HG03045 (cell line): Measurements from ENCODE around the gene METTL1.
"Not testable (repeated sequence)": the region's sequence is repeated elsewhere in the genome, so short reads cannot be mapped to it uniquely, and the experiment has no call there.

Experiments
- ATAC-seq: cut with Tn5 transposase; IDR thresholded peaks from one replicate; pipeline ENCODE4 v1.9.1; 2021; ENCODE audit warnings: mild to moderate bottlenecking, moderate library complexity; ENCODE audit not compliant: unreplicated experiment

Gene METTL1

DNA sequence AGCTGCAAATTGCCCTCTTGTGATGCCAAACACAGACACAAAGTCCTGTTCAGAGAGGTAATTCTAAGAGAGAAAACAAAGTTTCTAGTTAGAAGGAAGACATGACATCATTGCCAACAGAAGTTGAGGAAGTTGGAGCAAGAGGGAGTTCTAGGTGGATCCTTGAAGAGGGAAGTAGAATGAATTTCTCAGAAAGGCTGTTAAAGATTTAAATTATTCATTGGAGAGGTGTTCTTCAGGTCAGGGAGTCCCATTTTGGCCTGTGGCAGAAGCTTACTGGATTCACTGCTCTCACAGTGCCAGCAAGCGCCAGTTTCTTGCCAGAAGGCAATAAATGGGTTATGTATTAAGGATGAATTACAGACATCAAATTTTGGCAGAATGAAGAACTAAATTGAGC lies 26.0 kb upstream of the METTL1 start:
- no peak for ATAC-seq

DNA sequence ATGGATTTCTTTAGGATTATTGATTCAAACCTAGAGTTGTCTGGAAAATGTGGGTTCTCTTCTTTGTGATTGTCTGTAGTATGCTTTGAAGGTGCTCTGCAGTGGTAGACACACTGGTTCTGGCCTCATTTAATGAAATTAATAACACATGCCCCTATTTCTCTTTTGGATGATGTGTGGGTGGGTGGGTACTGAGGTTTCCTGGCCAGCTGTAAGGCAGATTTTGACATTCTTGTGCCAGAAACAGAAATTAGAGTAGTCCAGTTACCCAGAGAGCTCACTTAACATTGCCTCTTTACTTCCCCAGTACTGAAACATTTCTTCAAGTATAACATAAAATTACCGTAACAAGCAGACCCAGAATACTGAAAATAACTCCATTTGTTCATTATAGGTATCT lies 25.1 kb upstream of the METTL1 start:
- ATAC-seq = no peak

DNA sequence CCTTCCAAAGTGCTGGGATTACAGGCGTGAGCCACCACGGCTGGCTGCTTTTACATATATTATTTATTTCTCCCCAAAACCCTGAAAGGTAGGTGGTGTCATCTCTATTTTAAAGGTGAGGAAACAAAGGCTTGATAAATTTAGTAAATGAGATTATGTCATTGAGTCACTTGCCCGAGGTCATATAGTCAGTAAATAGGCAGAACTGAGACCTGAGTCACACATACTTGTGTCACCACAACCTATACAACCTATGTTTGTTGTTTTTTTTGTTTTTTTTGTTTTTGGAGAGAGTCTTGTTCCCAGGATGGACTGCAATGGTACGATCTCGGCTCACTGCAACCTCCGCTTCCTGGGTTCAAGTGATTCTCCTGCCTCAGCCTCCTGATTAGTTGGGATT lies 23.4 kb upstream of the METTL1 start:
- no peak for ATAC-seq

DNA sequence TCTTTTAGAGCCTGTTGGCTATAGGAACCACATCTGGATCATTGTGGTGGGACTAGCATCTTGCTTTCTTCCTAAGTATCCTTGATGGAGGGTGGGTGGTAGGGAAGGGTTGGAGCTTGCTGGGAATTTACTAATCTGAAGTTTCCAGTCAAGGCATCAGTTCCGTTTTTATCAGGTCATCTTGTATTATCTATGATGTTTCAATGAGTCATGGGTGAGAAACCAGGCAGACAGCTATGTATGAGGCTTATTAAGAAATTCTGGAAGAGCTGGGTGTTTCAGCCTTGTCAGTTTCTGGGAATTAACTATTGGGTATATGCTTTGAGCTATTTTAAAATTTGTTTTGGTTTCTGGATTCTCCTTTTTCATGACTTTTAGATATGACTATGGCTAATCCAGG lies 22.0 kb upstream of the METTL1 start:
- no peak for ATAC-seq

DNA sequence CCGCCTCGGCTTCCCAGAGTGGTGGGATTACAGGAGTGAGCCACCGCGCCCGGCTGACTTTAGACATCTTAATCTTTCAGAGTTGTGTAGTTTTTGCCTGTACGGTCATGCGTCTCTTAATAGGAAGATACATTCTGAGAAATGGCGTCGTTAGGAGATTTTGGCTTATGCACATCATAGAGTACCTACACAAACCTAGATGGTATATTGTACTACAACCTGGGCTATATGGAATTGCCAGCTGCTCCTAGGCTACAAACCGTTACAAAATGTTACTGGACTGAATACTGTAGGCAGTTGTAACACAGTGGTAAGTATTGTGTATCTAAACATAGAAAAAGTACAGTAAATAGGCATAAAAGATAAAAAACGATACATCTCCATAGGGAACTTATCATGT lies 12.0 kb upstream of the METTL1 start:
- ATAC-seq = no peak

DNA sequence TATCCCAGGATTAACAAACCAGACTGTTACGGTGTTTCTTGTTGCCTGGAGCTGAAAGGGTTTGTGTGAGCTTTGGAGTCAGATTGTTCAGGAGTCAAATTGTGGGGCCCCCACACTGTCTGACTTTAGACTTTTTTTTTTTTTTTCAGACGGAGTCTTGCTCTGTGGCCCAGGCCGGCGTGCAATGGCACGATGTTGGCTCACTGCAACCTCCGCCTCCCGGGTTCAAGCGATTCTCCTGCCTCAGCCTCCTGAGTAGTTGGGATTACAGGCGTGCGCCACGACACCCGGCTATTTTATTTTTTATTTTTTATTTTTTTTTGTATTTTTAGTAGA lies 11.5 kb upstream of the METTL1 start:
- ATAC-seq = no peak

DNA sequence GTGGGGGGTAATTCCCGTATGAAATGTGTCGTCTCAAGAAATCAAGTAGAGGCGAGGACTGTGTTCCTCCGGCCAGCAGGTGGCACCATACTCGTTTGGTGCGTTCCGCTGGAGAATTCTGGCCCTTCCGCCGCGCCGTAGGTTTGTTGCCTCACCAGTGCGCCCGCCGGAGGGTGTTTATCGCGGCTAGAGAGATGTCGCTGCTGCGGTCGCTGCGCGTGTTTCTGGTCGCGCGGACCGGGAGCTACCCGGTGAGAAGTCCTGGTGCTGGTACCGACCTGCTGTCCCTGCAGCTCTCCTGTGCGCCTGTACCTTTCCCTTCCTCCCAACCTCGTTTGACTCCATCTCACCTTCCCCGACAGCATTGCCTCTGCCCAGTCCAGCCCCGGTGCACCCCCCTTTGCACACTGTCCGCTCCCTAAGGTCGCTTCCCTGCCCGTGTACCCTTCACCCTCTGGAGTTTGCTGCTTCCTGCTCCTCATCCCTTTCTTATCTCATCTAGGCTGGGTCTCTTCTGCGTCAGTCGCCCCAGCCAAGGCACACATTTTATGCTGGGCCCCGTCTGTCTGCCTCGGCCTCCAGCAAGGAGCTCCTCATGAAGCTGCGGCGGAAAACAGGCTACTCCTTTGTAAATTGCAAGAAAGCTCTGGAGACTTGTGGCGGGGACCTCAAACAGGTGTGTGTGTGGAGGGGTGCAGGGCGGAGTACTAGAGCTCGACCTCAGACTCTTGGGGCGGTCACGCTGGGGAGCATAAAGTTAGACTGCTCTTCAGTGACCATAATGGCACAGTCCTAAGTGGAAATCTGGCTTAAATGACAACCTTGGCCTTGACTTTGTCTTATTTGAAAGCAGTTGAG lies 10.9 kb upstream of the METTL1 start, which contains the start of gene TSFM:
TSFM (plus strand) TSS at position 180 of the 858 bp plus-strand sequence; CDS start at position 195, 15 bp downstream.
- peak; percentile 91 for ATAC-seq

DNA sequence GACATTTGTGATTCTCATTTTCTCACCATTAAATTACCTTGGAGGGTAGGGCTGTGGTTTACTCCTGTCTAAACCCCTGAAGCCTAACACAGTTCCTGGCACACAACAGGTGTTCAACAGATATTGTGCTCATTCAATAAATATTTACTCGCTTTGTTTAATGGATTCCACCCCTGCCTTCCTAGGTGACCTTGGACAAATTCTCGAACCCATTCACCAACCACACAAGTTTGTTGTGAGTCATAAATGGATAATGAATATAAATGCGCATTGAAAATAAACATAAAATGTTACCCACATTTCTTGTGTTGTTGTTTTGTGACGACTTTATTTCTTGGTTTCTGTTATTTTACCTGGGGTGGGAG lies 10.3 kb upstream of the METTL1 start:
- ATAC-seq = no peak

DNA sequence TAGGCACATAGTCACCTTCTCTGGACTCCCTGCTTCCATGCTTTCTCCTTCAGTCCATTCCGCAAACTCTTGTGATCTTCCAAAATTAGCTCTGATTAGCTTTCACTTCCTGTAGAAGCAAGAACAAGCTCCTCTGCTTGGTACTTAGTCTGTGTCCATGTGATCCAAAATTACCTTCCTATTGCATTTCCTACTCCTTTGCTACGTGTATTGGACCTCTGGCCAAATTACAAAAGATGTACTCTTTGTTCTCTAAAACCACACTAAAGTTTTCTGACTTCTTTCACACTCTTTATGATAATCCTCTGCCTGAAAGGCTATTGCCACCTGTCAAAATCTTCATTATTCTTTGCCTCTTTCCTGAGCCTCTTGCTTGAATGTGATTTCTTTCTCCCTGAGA lies 9.9 kb upstream of the METTL1 start:
- ATAC-seq = no peak

DNA sequence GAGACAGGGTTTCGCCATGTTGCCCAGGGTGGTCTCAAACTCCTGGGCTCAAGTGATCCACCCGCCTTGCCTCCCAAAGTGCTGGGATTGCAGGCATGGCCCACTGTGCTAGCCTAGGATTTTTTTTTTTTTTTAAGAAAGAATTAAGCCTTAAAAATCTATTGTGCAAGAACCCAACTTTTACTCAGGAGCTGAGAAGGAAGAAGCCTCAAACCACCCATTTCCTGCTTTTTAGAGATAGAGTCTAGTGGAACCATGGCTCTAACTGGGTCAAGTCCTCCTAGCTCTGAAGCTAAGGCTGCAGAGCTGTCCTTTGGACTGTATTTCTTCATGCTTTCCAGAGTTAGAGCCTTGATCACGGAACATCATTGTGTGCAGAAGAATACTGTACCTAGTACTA lies 9.3 kb upstream of the METTL1 start:
- ATAC-seq = no peak

DNA sequence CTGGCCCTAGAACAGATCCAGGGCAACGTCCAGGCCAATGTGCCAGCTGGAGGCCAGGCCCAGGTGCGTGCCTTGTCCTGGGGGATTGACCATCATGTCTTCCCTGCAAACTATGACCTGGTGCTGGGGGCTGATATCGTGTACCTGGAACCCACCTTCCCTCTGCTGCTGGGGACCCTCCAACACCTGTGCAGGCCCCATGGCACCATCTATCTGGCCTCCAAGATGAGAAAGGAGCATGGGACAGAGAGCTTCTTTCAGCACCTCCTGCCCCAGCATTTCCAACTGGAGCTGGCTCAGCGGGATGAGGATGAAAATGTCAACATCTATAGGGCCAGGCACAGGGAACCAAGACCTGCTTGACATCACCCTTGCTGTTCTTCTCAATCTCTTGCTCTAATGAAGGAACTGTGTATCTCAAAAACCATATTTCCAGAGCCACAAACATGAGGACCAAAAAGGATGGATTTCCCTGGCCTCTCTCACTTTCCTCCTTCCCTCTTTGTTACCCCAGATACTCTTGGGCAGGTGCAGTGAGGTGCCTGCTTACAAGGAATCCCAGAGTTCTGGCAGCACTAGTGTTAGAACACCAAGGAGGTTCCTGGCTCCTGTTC lies 8.5 kb upstream of the METTL1 start:
- no peak for ATAC-seq

DNA sequence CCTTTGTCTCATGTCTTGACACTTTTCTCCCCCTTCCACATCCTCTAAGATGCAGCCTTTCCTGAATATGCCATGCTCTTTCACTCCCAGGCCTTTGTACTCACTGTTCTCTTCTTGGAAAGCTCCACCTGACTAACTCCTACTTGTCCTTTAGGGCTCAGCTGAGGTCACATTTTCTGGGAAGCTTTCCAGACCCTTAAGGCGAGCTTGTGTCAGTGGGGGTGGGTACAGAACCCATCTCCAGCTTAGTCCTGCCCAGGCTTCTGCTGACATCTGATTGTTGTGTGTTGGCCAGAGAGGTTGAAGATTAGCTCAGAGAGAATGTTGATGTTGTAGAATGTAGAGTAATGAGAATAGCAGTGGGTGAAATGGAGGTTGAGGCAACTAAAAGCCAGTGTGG lies 7.8 kb upstream of the METTL1 start:
- ATAC-seq = no peak

DNA sequence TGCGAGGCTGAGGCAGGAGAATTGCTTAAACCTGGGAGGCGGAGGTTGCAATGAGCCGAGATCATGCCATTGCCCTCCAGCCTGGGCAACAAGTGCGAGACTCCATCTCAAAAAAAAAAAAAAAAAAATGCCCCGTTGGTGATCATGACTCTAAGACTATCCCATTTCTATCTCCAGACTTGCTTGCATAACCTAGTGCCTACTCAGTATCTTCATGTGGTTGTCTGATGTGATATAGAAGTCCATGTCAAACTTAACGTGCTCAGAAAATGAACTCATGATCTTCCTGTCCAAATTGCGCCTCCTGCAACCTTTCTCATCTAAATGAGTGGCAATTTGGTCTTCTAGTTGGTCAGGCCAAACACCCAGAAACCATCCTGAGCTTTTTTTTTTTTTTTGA lies 6.0 kb upstream of the METTL1 start:
- no peak for ATAC-seq

DNA sequence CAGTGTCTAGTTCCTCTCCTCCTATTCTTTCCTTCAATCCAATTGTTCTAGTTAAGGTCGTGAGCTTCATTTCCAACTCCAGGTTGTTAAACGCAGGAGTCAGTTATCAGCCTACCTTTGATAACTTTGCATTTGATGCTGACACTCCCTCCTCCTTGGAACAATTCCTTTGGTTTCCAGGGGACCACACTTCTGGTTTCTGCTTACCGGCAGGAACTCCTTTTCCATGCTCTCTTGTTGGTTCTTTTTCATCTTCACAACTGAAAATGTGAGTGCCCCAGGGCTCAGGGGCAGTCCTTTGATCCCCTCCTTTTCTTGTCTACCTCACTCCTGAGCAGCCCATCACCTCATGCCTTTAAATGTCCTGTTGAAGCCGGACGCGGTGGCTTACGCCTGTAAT lies 5.5 kb upstream of the METTL1 start:
- ATAC-seq = no peak

DNA sequence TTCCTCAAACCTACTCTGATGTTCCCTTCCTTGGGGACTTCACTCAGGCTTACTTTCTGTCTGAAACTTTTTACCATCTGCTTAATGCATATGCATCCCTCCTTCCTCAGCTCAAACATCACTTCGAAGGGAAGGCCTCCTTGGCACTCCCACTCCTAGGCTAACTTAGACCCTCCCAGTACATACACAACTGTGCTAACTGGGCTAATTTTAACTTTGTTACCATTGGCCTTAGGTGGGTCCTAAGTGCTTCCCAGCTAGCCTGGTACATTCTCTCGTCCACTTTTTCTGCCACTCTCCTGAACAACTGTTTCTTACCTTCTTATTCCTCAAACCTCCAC lies 4.3 kb upstream of the METTL1 start:
- ATAC-seq = no peak

DNA sequence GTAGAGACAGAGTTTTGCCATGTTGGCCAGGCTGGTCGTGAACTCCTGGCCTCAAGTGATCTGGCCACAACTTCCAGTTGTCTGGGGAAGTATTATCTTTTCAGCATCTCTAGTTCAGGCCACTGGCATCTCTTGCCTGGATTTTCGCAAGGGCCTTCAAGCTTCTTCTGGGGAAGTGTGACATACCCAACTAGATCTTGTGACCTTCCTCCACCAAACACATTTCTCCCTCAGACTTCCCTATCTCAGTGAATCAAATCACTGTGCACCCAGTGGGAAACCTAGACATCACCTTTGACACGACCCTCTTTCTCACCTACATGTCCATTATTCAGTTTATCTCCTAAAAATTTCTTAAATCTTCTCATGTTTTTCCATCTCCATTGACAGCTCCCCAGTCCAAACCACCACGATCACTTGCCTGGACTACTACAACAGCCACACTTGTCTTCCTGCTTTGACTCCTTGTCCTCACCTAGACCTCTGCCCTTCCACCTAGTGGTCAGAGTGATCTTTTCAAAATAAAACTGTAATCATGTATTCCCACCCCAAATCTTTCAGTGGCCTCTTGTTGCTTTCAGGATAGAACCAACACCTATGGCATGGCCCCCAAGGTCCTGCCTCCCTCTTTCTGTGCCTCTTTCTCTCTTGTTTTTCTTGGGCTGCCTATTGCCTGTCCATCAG lies 3.8 kb upstream of the METTL1 start:
- ATAC-seq = no peak

DNA sequence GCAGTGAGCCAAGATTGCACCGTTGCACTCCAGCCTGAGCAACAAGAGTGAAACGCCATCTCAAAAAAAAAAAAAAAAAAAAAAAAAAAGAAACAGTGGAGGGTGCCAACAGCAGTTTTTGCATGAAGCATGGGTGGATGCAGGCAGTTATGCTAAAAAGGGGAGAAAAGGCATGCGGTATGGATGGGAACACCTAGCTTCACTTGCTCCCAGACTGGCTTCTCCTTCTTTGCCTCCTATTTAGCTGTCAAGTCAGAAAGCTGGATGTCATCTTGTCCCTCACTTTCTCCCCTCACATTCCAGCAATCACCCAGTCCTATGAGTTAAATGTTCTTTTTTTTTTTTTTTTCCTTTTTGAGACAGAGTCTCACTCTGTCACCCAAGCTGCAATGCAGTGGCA lies 3.1 kb upstream of the METTL1 start:
- ATAC-seq = no peak

DNA sequence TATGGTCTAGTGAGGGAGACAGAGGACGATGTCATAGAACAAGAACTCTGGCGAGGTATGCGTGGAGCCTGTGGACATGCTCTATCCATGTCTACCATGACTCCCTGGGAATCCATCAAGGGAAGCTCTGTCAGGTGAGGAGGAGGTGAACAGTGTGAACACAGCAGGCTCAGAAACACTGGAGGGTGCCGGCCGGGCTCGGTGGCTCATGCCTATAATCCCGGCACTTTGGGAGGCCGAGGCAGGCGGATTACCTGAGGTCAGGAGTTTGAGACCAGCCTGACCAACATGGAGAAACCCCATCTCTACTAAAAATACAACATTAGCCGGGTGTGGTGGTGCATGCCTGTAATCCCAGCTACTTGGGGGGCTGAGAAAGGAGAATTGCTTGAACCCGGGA lies 2.7 kb upstream of the METTL1 start:
- not testable (repeated sequence) for ATAC-seq

DNA sequence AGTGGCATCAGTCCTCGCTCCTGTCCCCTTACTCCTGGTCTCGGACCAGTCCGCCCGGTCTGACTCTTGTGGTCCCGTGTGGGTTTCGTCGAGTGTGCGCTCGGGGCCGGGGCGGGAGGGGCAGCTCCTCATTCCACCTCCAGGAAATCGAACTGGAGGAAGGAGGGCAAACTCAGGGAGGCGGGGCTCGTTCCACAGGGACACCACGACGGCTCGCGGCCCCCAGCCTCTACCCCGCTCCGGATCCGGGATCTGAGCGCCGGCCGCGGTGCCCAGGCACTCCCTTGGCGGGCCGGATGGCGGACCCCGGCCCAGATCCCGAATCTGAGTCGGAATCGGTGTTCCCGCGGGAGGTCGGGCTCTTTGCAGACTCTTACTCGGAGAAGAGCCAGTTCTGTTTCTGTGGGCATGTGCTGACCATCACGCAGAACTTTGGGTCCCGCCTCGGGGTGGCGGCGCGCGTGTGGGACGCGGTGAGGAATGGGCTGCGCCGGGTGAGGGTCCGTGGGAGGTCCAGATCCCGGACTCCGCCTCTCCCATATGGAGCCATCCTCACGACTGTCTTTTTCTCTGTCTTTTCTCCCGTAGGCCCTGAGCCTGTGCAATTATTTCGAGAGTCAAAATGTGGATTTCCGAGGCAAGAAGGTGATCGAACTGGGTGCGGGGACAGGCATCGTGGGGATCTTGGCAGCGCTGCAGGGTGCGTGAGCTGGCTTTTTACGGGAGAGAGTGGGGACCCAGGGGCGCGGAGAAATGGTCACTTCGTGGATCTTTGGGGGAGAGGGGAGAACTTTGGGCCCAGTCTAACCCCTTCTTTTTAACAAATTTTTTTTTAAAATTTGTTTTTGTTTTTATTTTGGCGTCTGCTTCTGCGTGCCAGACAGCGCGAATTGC lies 771 bp upstream of the METTL1 start, which contains the start of gene EEF1AKMT3:
EEF1AKMT3 (plus strand) TSS at position 186 of the 894 bp plus-strand sequence; CDS start at position 297, 111 bp downstream.
- ATAC-seq = peak; percentile 29

DNA sequence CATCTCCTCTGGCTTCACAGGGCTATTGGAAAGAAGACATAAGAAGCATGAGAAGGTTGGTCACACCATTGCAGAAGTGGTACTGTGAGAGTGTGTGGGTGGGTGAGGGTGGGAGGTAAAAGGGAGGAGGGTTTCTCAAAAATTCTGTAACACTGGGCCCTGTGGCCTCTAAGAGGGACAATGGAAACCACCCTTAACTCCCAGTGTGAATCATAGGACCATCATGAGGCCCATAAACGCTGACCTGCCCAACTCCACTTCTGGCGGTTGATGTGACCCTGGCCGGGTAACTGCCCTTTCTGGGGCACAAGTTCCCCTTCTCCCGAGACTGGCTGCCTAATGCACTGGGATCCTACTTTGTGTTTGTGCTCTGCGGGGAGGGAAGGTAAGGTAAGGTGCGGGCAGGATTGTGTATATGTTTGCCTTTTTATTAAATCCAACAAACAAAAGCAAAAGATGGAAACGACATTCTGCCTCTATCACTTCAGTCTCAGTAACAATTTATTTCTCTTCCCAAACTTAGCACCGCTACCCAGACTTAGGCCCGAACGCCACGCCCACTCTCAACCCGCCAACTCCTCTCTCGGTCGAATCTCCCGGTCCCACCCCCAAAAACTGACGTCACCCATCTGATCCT lies 551 bp downstream of the METTL1 start:
- ATAC-seq = peak; percentile 71

DNA sequence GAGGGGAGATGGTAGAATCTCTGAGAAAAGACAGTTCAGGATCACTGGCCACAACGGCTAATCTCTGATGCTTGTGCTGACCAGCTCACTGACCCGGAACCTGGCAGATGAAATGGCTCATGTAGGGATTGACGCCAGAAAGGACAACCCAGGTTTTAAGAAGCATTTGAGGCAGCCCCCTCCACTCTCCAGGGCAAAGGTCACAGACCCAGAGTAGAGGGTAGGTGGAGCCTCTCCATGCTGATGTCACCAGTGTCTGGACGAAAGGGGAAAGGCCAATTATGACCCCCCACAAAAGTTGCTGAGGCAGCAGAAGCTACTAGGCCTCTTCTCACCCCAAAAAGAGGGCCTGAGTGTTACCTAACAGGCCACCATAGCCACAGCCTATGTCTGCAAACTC lies 1.2 kb downstream of the METTL1 start:
- no peak for ATAC-seq
